HG03565 (cell line): ENCODE data around the gene UBE2E1.

ENCODE experiments used
- ATAC-seq: cut with Tn5 transposase; IDR thresholded peaks from one replicate; pipeline ENCODE4 v1.9.1; 2021; ENCODE audit warnings: mild to moderate bottlenecking, moderate library complexity; ENCODE audit not compliant: unreplicated experiment

Gene UBE2E1

DNA sequence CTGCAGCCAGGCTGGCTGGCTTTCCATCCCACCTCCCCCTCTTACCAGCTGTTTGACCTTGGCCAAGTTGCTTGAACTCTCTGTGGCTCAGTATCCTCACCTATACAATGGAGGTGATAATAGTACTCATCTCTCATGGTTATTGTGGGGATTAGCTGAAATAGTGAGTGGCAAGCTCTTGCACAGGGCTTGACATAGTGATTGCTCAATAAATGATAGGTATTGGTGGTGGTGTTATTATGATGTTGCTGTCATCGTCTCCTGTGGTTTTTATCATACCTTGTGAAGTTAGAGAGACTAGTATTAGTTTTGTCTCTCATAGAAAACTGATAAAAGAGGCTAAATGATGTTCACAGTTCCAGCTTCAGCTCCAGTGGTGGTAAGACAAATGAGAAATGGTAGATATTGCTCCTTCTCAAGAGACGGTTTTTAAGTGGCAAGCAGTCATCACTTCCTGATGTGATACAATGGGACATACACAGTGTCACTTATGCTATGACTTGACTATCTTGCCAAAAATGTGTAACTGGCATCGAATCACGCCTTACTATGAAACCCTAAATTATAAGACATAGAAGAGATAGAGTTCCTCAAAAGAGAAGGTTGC is 12.1 kb upstream of the UBE2E1 start:
- no peak for ATAC-seq

DNA sequence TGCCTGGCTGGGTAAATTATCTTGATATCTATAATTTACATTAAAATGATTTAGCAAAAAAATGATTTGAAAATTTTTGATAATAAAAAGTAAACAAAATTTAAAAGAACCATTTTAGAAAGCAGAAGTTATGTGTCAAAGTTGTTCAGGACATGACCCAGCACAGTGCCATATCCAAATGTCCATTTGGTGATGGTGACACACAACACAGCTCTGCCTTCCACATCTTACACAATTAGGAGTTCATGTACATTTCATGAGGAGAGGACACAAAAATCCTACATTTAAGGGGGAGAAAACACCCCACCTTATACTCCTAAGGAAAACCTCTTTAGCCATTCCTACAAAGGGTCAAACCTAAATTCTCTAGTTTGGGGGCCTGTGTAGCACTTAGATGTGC is 10.7 kb upstream of the UBE2E1 start:
- no peak for ATAC-seq

DNA sequence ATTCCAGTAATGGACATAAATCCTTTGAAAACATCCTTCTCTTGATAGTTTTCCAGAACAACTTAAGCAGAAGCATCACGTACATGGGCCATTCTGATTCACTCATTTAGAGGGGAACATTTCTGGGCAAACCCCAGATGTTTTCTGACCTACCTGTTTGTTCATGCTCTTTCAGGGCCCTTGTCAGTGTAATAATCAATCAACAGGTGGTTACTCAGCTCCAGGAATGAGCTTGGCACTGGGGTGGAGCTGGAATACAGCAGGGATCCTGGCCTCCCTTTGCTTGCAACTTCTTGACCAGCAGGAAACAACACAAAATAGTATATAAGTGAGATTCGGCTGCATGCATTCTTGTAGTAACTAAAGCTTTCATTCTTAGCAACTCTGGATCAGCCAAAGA is 9.2 kb upstream of the UBE2E1 start:
- ATAC-seq: no peak

DNA sequence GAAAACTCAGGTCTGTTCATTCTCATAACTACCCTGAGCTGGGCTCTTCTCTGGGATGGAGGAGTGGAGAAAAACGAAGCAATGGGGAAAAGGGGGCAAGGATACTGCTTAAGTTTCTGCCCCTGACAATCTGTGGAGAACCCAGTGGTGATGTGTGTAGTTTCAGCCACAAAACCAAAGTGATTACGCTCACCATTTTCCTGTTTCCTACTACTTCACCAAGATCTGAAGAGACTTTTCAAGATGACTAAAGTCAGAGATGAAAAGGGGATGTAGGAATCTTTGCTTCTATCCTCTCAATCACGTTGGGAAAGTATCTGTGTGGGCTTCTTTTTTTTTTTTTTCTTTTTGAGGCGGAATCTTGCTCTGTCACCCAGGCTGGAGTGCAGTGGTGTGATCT is 8.3 kb upstream of the UBE2E1 start:
- ATAC-seq: peak; percentile 84

DNA sequence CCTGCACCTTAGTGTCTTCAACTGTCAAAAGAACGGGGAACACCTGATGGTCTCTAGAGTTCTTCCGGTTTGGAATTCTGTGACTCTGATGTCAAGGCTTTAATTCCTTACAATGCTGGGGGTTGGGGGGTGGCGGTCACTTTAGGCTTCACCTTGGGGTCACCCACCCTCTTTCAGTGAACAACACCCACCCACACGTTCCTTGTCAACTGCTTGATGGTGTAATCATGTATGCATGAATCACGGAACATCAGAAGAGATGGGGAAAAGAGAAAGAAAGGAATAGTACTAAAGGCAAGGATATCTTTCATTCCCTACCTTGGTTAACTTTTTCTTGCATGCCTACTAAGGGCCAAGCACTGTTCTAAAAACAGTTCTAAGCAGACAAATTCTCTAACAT is 7.3 kb upstream of the UBE2E1 start:
- ATAC-seq: no peak

DNA sequence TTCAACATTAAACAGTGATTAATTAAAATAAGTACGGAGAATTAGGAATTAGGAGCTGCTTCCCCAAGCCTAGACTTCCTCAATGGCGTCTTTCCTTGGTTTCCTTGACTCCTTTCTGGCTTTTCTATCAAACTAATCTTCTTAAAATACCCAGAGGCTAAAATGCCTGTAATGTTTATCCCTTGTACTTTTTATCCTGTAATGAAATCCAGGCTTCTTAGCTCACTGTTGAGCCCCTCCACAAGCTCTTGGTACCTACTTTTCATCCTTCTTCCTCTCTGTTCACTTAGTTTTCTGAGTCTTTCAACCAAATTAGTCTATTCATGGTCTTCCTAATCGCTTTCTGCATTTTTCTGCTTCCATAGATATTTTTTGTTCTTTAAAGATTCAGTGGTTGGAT is 6.9 kb upstream of the UBE2E1 start:
- ATAC-seq: no peak

DNA sequence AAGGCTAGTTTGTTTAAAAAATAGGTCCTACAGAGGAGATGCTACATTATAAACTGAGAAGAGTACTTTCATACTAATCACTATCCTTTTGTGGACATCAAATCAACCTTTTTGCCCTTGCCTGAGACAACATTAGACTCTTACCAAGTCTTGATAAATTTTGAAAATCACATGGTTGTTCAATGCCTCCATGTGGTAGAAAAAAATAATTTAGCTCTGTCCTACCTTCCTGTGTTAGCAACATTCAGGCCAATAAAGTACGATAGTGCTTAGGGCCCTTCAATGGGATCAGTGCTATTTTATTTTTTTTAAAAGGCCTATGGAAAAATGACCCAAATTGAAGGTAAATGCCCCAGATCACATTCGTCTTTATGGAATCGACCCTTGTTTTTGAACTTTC is 5.0 kb upstream of the UBE2E1 start:
- no peak for ATAC-seq

- ATAC-seq: no peak
Measured at GRCh38 chr3:23804441-23805209, 1.1 kb upstream of the UBE2E1 start.

GRCh38 chr3:23805210-23805632 is 534 bp upstream of the UBE2E1 start:
- no peak for ATAC-seq

DNA sequence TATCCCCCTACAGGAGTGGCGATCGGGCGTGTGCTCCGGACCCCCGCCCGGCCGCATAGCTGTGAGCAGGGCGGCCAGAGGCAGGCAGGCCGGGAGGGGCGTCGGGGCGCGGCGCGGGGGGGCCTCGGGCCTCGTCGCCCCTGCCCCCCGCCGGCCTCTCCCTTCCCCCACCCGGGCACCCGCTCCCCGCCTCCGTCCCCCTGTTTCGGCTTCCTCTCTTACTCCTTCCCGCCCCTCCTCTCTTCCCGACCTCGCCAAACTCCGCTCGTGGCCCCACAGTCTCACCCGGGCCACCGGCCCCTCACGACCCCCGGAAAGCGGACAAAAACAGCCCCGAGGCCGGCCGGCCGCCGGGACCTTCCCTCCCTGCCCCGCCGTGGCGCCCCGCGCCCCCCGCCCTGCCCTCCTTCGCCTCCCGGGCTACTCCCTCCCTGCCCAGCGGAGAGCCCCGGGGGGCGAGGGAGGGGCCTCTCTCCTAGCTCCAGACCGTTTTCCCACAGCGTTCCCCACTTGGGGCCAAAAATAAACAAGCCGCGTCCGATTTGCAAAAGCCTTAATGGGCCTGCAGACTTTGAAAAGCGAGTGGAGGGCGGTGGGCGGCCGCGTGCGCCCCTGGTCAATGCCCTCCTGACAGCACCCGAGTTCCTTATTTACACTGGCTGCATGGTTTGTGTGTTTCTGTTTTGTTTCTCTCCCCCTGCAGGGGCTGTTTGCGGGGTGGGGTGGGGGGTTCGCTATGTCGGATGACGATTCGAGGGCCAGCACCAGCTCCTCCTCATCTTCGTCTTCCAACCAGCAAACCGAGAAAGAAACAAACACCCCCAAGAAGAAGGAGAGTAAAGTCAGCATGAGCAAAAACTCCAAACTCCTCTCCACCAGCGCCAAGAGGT is 1.0 kb downstream of the UBE2E1 start:
- ATAC-seq: no peak

- ATAC-seq: no peak
Measured at GRCh38 chr3:23807424-23808015, 1.8 kb downstream of the UBE2E1 start.

DNA sequence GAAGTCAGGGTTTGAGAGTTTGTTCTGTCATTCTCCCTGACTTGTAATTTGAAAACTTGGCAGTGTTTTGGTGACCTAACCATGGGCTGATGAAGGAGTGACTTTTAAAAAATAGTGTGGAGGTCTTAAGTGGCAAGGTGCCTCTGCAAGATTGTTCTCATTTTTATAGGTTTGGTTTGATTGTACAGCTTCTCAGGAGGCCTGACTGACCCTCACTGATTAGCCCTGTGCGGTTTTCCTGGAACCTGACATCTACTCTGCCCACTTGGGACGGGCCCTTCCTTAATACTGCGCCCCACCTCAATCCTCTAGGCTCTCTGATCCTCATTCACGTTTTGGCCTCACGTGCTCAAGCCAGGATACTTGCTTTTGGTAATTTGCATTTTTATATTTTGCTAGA is 2.8 kb downstream of the UBE2E1 start:
- ATAC-seq: no peak

DNA sequence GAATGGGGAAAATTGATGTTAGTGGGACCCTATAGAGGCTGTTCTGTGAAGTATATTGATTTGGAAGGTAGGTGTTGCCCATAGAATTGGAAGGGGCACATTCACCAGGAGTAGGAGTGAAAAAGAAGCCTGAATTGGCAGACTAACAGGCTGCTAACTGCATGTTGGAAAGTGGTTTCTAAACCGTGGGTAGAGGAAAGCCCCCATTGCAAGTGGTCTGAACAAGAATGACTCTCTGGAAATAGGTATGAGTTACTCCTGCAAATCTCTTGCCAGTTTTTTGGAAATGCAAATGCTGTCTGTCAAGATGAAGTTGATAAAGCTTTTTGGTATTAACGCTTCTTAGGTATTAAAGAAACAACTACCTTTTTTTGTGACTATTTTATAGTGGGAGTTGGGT is 3.5 kb downstream of the UBE2E1 start:
- no peak for ATAC-seq

DNA sequence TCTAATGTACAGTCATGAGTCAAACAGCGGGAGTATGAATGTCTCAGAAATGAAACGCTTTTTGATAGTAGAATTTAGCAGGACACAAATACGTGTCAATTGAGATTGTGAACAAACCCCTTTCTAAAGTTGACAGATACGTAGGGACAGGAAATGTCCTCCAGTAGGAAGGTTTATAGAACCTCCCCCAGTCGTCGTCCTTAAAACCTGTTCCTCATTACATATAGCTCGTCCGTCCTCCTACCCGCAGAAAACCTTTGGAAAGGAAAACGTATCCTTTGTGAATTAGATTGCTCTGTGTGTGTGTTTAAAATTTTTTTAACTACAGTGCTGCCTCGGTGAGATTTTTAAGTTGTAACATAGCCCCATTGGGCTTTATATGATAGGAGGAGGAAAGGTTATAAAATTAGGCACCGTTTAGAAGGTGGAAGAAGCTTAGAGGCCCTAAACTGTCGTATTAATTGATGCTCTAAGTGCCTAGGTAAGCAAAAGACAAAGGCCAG is 4.1 kb downstream of the UBE2E1 start:
- ATAC-seq: no peak

DNA sequence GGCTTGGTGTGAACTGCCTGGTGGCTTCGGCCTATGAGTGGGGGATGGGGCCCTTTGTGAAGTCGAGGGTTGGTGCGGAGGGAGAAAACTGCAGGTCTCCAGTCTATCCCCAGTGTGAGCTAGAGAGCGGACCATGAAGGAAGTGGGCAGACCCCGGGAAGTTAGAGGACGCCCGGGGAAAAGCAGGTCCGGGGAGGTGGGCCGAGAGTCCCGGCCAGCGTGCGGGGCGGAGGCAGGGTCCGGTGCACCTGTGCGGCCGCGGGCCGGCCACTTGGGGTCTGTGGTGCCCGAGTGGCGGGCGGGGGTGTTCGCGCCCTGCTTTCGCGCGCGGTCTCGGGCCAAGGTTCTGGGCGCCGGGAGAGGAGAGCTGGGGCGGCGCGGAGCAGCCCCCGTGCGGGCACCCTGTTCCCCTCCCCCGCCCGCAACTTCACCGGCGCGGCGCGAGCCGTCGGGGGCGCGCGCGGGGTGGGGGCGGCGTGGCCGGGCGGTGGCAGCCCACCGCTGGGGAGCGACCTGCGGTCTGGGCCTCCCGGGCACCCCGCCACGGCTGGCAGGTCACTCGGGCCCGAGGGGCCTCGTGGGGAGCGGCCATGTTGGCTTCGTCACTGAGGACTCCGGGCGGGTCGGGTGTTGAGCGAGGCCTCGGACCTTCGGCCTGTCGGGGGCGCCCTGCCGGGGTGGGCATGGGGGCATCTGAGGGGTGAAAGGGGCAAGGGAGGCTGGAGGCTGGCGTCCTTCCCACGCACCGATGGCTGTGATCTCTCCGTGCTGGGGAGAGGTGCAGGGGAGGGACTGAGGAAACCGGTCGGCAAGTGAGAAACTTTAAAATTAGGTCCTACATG is 4.8 kb downstream of the UBE2E1 start:
- ATAC-seq: no peak

GRCh38 chr3:23811185-23811527 is 5.4 kb downstream of the UBE2E1 start:
- ATAC-seq: no peak

- peak; percentile 70 for ATAC-seq
Measured at GRCh38 chr3:23811919-23812318, 6.2 kb downstream of the UBE2E1 start.

- ATAC-seq: no peak
Measured at GRCh38 chr3:23815879-23816278, 10.1 kb downstream of the UBE2E1 start.

- ATAC-seq: no peak
Measured at GRCh38 chr3:23816721-23817120, 11.0 kb downstream of the UBE2E1 start.

- ATAC-seq: no peak
Measured at GRCh38 chr3:23817508-23818223, 11.9 kb downstream of the UBE2E1 start.
